ENCODE results near the gene ADK.
"Not testable (repeated sequence)": the region's sequence is repeated elsewhere in the genome, so short reads cannot be mapped to it uniquely, and the experiment has no call there.

Gene ADK

GRCh38 chr10:74558403-74558802 lies 407.4 kb downstream of the ADK start:
- FAIRE-seq: no peak
- TF ChIP-seq CTCF (IDR thresholded peaks at IDR 0.05; ENCODE audit: insufficient read depth, missing control alignments): no peak
- DNase-seq (ENCODE audit: insufficient read length, low spot score): no peak

GRCh38 chr10:74558897-74559296 lies 407.9 kb downstream of the ADK start:
- TF ChIP-seq CTCF (IDR thresholded peaks at IDR 0.05; ENCODE audit: insufficient read depth, missing control alignments): no peak
- DNase-seq (ENCODE audit: insufficient read length, low spot score): no peak
- no peak for FAIRE-seq

- not testable (repeated sequence) for FAIRE-seq; DNase-seq (ENCODE audit: insufficient read length, low spot score)
Observed at GRCh38 chr10:74568896-74569295, 417.9 kb downstream of the ADK start.

- not testable (repeated sequence) for FAIRE-seq
Observed at GRCh38 chr10:74573497-74573896, 422.5 kb downstream of the ADK start.

GRCh38 chr10:74575191-74575720 lies 424.2 kb downstream of the ADK start:
- no peak for FAIRE-seq
- TF ChIP-seq CTCF (IDR thresholded peaks at IDR 0.05; ENCODE audit: insufficient read depth, missing control alignments): no peak
- no peak for DNase-seq (ENCODE audit: insufficient read length, low spot score)

More at GRCh38 chr10:74573497-74573896, 422.5 kb downstream of the ADK start:
- DNase-seq (ENCODE audit: insufficient read length, low spot score): not testable (repeated sequence)

GRCh38 chr10:74575912-74576311 lies 424.9 kb downstream of the ADK start:
- no peak for FAIRE-seq

GRCh38 chr10:74576586-74576985 lies 425.6 kb downstream of the ADK start:
- TF ChIP-seq CTCF (IDR thresholded peaks at IDR 0.05; ENCODE audit: insufficient read depth, missing control alignments): no peak
- DNase-seq (ENCODE audit: insufficient read length, low spot score): no peak
- FAIRE-seq: no peak

More at GRCh38 chr10:74575912-74576311, 424.9 kb downstream of the ADK start:
- TF ChIP-seq CTCF (IDR thresholded peaks at IDR 0.05; ENCODE audit: insufficient read depth, missing control alignments): no peak
- no peak for DNase-seq (ENCODE audit: insufficient read length, low spot score)

GRCh38 chr10:74580438-74580837 lies 429.4 kb downstream of the ADK start:
- FAIRE-seq; DNase-seq (ENCODE audit: insufficient read length, low spot score): not testable (repeated sequence)

GRCh38 chr10:74582566-74582965 lies 431.5 kb downstream of the ADK start:
- no peak for FAIRE-seq

More at GRCh38 chr10:74582566-74582965, 431.5 kb downstream of the ADK start:
- no peak for TF ChIP-seq CTCF (IDR thresholded peaks at IDR 0.05; ENCODE audit: insufficient read depth, missing control alignments)
- no peak for DNase-seq (ENCODE audit: insufficient read length, low spot score)
